ENCODE data around the gene LTBP1.

The LTBP1 gene

GRCh38 chr2:33443274-33443829 is 496.6 kb downstream of the LTBP1 start:
- no peak for DNase-seq

GRCh38 chr2:33444967-33445366 is 498.2 kb downstream of the LTBP1 start:
- DNase-seq = no peak

GRCh38 chr2:33448220-33448899 is 501.6 kb downstream of the LTBP1 start:
- DNase-seq = no peak

All from NCI-H1436 treated with DMSO at 0.1 percent for 48 hours (cell line).